Endothelial cell of umbilical vein (primary cell): ENCODE measurements around the gene APBB3.

Experiments
- CTCF ChIP-seq, 2 donors: IDR thresholded peaks; 1 replicate in 1 of 2; 2 replicates in 1 of 2; pipeline ENCODE4 v1.5.1; 2011; ENCODE audit warnings: low read length in 2 of 2, mild to moderate bottlenecking in 2 of 2, moderate library complexity in 2 of 2, control low read depth in 1 of 2, inconsistent platforms in 1 of 2, low read depth in 1 of 2; ENCODE audit not compliant: insufficient read depth in 1 of 2; ENCODE audit errors: extremely low read depth in 1 of 2
- EZH2 ChIP-seq: IDR thresholded peaks from 2 replicates; pipeline ENCODE4 v1.6.1; 2012; ENCODE audit warnings: borderline replicate concordance, low read depth, mild to moderate bottlenecking, moderate library complexity, low read length, inconsistent platforms; ENCODE audit not compliant: severe bottlenecking
- FOS ChIP-seq: IDR thresholded peaks from 2 replicates; pipeline ENCODE4 v1.6.1; 2011; ENCODE audit warnings: mild to moderate bottlenecking, low read length, moderate library complexity, borderline replicate concordance; ENCODE audit not compliant: insufficient read depth
- GATA2 ChIP-seq: IDR thresholded peaks from 2 replicates; pipeline ENCODE4 v1.7.0; 2011; ENCODE audit warnings: low read depth, mild to moderate bottlenecking, moderate library complexity, mixed read lengths, low read length; ENCODE audit not compliant: insufficient read length, insufficient read depth
- JUN ChIP-seq: IDR thresholded peaks from 2 replicates; pipeline ENCODE4 v1.6.1; 2011; ENCODE audit warnings: borderline replicate concordance, low read depth; ENCODE audit not compliant: insufficient read length, insufficient read depth
- MAX ChIP-seq: IDR thresholded peaks from 2 replicates; pipeline ENCODE4 v1.6.1; 2011; ENCODE audit not compliant: insufficient read depth, insufficient read length
- MYC ChIP-seq: IDR thresholded peaks from one replicate; pipeline ENCODE4 v1.6.1; 2011; ENCODE audit warnings: mild to moderate bottlenecking, low read depth, low read length
- POLR2A ChIP-seq: IDR thresholded peaks from 2 replicates; pipeline ENCODE4 v1.6.1; 2012; ENCODE audit warnings: low read depth, mild to moderate bottlenecking, control low read depth, low read length
- POLR2AphosphoS5 ChIP-seq: IDR thresholded peaks from 2 replicates; pipeline ENCODE4 v1.6.1; 2012; ENCODE audit warnings: low read depth, mild to moderate bottlenecking, control low read depth, low read length, moderate library complexity; ENCODE audit not compliant: insufficient read depth

GRCh38 chr5:140563596-140563995, 802 bp downstream of the APBB3 start:
- TF ChIP-seq POLR2A (no peak), POLR2AphosphoS5 (no peak), MYC (no peak), CTCF (IDR thresholded peaks at IDR 0.05; ENCODE audit: extremely low read depth in 1 of 2, insufficient read depth in 1 of 2, low read depth in 1 of 2, low read length in 2 of 2) (no peak), EZH2 (no peak), JUN (no peak), MAX (no peak), FOS (no peak), GATA2 (no peak)
